GM12878 (cell line): ENCODE results near the gene ARL16. TPM values are rescaled to one million over a fixed set of nuclear protein-coding genes. Genes with fewer than 3 reads are reported as not detected.

Source experiments
- ATAC-seq: fragments of 200-7000 bp; cut with Tn5 transposase; 3 replicates; pipeline ENCODE4 v1.9.1; 2020; ENCODE audit warnings: mild to moderate bottlenecking, moderate library complexity
- BruUV-seq: library from RNA; stranded (reverse); fragments of 400-500 nt; replicated peaks from 2 replicates; lab custom pipeline; 2021; lab: Mats Ljungman, UMichigan
- CTCF ChIA-PET: fragments of 300-600 bp; sonication (Branson Sonifier 250); formaldehyde crosslinking; extraction: SDS; loops from one replicate; lab custom pipeline; 2021; ENCODE audit warnings: inconsistent platforms; lab: Yijun Ruan, JAX
- POLR2A ChIA-PET: fragments of 350-600 bp; formaldehyde crosslinking; extraction: SDS; loops from one replicate; lab custom pipeline; 2021; ENCODE audit warnings: inconsistent platforms; lab: Charles Lee
- RAD21 ChIA-PET: fragments of 300-600 bp; sonication (Branson Sonifier 250); formaldehyde crosslinking; loops from one replicate; lab custom pipeline; 2023; ENCODE audit warnings: antibody characterized with exemption; ENCODE audit not compliant: unreplicated experiment; lab: Charles Lee
- SMC1A ChIA-PET: fragments of 300-600 bp; sonication (Branson Sonifier 250); formaldehyde crosslinking; loops from one replicate; lab custom pipeline; 2023; ENCODE audit not compliant: unreplicated experiment, uncharacterized antibody; lab: Charles Lee
- DNase-seq: peaks from one replicate; pipeline ENCODE4 v3.0.0-alpha.2; 2011; ENCODE audit warnings: low read depth, low spot score
- FAIRE-seq: peaks from 3 replicates; lab custom pipeline; 2011; peaks lifted over from hg19 to GRCh38; lab: Jason Lieb, UNC
- H2AFZ ChIP-seq: 2 replicates; pipeline ENCODE4 v1.6.0; 2011; ENCODE audit warnings: low read depth, low read length, control low read depth; ENCODE audit not compliant: control insufficient read depth
- H3K27ac ChIP-seq: 2 replicates; pipeline ENCODE4 v1.5.1; 2011; ENCODE audit warnings: control low read depth; ENCODE audit not compliant: control insufficient read depth, insufficient read depth
- H3K27me3 ChIP-seq, 2 experiments: replicated peaks in 1 of 2; 2 replicates each; pipeline versions ENCODE4 v1.6.0 to v1.6.1; 2011; ENCODE audit warnings: low read length in 1 of 2; ENCODE audit not compliant: control insufficient read depth in 2 of 2, insufficient read depth in 2 of 2
- H3K36me3 ChIP-seq, 2 experiments: 2 replicates each; pipeline ENCODE4 v1.5.1; 2011; ENCODE audit warnings: low read length in 1 of 2; ENCODE audit not compliant: control insufficient read depth in 2 of 2, insufficient read depth in 2 of 2
- H3K4me1 ChIP-seq: 2 replicates; pipeline ENCODE4 v1.6.1; 2011; ENCODE audit warnings: mild to moderate bottlenecking, low read length, moderate library complexity, mixed read lengths; ENCODE audit not compliant: control insufficient read depth, insufficient read depth
- H3K4me2 ChIP-seq: 2 replicates; pipeline ENCODE4 v1.6.0; 2011; ENCODE audit warnings: control low read depth; ENCODE audit not compliant: control insufficient read depth, insufficient read depth
- H3K4me3 ChIP-seq: fragments of 200-600 bp; sonication (generic); 2 replicates; pipeline ENCODE4 v1.5.1; 2016
- H3K79me2 ChIP-seq: 2 replicates; pipeline ENCODE4 v1.6.0; 2011; ENCODE audit warnings: low read length; ENCODE audit not compliant: control insufficient read depth, insufficient read depth
- H3K9ac ChIP-seq: 2 replicates; pipeline ENCODE4 v1.8.0; 2011; ENCODE audit warnings: low read length, control low read depth, mixed read lengths; ENCODE audit not compliant: control insufficient read depth, insufficient read depth
- H3K9me3 ChIP-seq: replicated peaks from 3 replicates; pipeline ENCODE4 v1.5.1; 2011; ENCODE audit warnings: mild to moderate bottlenecking, low read length; ENCODE audit not compliant: control insufficient read depth, insufficient read depth
- H4K20me1 ChIP-seq: 2 replicates; pipeline ENCODE4 v1.6.0; 2011; ENCODE audit not compliant: control insufficient read depth, insufficient read depth
- BRCA1 ChIP-seq: IDR thresholded peaks from 2 replicates; pipeline ENCODE4 v1.6.1; 2011; ENCODE audit warnings: low read depth, low read length, improper control_type of control experiment
- CHD1 ChIP-seq: IDR thresholded peaks from 2 replicates; pipeline ENCODE4 v1.6.1; 2012; ENCODE audit warnings: low read depth, low read length, improper control_type of control experiment
- EZH2 ChIP-seq: IDR thresholded peaks from 2 replicates; pipeline ENCODE4 v1.6.1; 2012; ENCODE audit warnings: low read depth, mild to moderate bottlenecking, control low read depth, inconsistent platforms, low read length, borderline replicate concordance; ENCODE audit not compliant: control insufficient read depth
- GABPA ChIP-seq: IDR thresholded peaks from 2 replicates; pipeline ENCODE4 v1.6.1; 2014; ENCODE audit warnings: antibody characterized with exemption, low read depth, mild to moderate bottlenecking, inconsistent platforms
- LARP7 ChIP-seq: fragments of 450-650 bp; IDR thresholded peaks from 2 replicates; pipeline ENCODE4 v1.6.1; 2017; ENCODE audit warnings: mild to moderate bottlenecking
- SUZ12 ChIP-seq: fragments of 200-600 bp; sonication (generic); IDR thresholded peaks from one replicate; pipeline ENCODE4 v1.6.1; 2018; ENCODE audit warnings: antibody characterized with exemption, mild to moderate bottlenecking; ENCODE audit not compliant: unreplicated experiment
- ZBTB11 ChIP-seq: fragments of 450-650 bp; formaldehyde crosslinking; IDR thresholded peaks from 2 replicates; pipeline ENCODE4 v1.5.0; 2022; ENCODE audit warnings: mild to moderate bottlenecking, missing genetic modification characterization
- WGBS: methylation state at CpG from one replicate; pipeline ENCODE4 v1.1.6; 2016; ENCODE audit warnings: low lambda C conversion rate; ENCODE audit not compliant: insufficient replicate concordance, insufficient coverage; ENCODE audit errors: missing lambda C conversion rate; 5-methylcytosine and 5-hydroxymethylcytosine counted together
- in situ Hi-C: fragments of 300-500 bp; cut with MboI; formaldehyde crosslinking; loops from 9 replicates; pipeline ENCODE4 v1.14.3; 2018; ENCODE audit warnings: mixed read lengths
- intact Hi-C: fragments of 100-400 bp; cut with micrococcal nuclease; formaldehyde crosslinking; loops from one replicate; pipeline ENCODE4 v1.14.2; 2022; ENCODE audit not compliant: unreplicated experiment
- polyA plus RNA-seq, 11 experiments: library from polyadenylated mRNA; depleted of rRNA in 4 of 11; unstranded in 6 of 11; stranded (reverse) in 5 of 11; fragments of >200 nt; fragmentation: Nextera tagmentation in 4 of 11; fragmentation: Illumina TruSeq in 1 of 11; extraction: Ambion mirVana in 4 of 11; extraction: Trizol in 1 of 11; gene quantifications; 1 replicate in 1 of 11; 2 replicates in 10 of 11; pipeline versions ENCODE4 v1.2.1 to v1.2.3, GENCODE V29; 2011 to 2016; ENCODE audit warnings: inconsistent platforms in 2 of 11, missing spikeins in 2 of 11, low read depth in 1 of 11
- total RNA-seq, 4 experiments: library from RNA; depleted of rRNA in 3 of 4; stranded (reverse); fragments of >200 nt in 3 of 4; fragmentation: Illumina TruSeq in 1 of 4; extraction: Trizol in 1 of 4; gene quantifications; 2 replicates each; pipeline versions ENCODE4 v1.2.1 to v1.2.3, GENCODE V29; 2013 to 2021

The ARL16 gene
- total and polyA plus RNA-seq, 10 of the 15 experiments (the other 5 are each of a cell fraction or from before 2014, with no cell fraction given), result 4.7 to 47.6 (median 30.9) TPM

- BruUV-seq, result no TSS peak
- POLR2A ChIA-PET, result no interaction called here
- 22% methylated on average over 25 of the region's 27 CpGs for WGBS
- no peaks in the 10 kb centered on the region; a peak in 2 of 4 replicates for H3K27me3 ChIP-seq
- intact Hi-C loops (no loop called here), in situ Hi-C loops (no loop called here)
- peak overlapping the region; percentile 32; the same call in 1 of the 2 replicates for H3K9ac ChIP-seq
- no peak overlapping the region for H3K27ac ChIP-seq
- SMC1A ChIA-PET, result no interaction called here
- peak overlapping the region; percentile 73 for H3K4me2 ChIP-seq
- DNase-seq (no peak), ATAC-seq (peak; percentile 84), FAIRE-seq (no peak)
- CTCF ChIA-PET, result no interaction called here
- H4K20me1 ChIP-seq, result no peaks in the 10 kb centered on the region
- H3K4me3 ChIP-seq, result peak overlapping the region; percentile 61
- peaks cover 8% of the 10 kb centered on the region; the same call in 1 of the 2 replicates for H3K4me1 ChIP-seq
- TF ChIP-seq CHD1 (no peak), EZH2 (no peak), GABPA (no peak), BRCA1 (no peak), ZBTB11 (CRISPR knock-in tag) (no peak), SUZ12 (no peak), LARP7 (peak; percentile 26; the same call in 1 of the 2 replicates)
- H2AFZ ChIP-seq, result peak overlapping the region; percentile 53
- RAD21 ChIA-PET, result no interaction called here
- H3K9me3 ChIP-seq, result peaks cover 6% of the 10 kb centered on the region; the same call in 2 of the 3 replicates
- H3K36me3 ChIP-seq, result no peaks in the 10 kb centered on the region
- no peaks in the 10 kb centered on the region for H3K79me2 ChIP-seq
These were observed 30.5 kb downstream of the ARL16 start for GRCh38 chr17:81652906-81653771.
